GM19452 (cell line): ENCODE measurements around the gene TK2.
"Not testable (repeated sequence)": the region's sequence is repeated elsewhere in the genome, so short reads cannot be mapped to it uniquely, and the experiment has no call there.

Experiments
- ATAC-seq: cut with Tn5 transposase; IDR thresholded peaks from one replicate; pipeline ENCODE4 v1.9.1; 2021; ENCODE audit not compliant: unreplicated experiment

The TK2 gene

DNA sequence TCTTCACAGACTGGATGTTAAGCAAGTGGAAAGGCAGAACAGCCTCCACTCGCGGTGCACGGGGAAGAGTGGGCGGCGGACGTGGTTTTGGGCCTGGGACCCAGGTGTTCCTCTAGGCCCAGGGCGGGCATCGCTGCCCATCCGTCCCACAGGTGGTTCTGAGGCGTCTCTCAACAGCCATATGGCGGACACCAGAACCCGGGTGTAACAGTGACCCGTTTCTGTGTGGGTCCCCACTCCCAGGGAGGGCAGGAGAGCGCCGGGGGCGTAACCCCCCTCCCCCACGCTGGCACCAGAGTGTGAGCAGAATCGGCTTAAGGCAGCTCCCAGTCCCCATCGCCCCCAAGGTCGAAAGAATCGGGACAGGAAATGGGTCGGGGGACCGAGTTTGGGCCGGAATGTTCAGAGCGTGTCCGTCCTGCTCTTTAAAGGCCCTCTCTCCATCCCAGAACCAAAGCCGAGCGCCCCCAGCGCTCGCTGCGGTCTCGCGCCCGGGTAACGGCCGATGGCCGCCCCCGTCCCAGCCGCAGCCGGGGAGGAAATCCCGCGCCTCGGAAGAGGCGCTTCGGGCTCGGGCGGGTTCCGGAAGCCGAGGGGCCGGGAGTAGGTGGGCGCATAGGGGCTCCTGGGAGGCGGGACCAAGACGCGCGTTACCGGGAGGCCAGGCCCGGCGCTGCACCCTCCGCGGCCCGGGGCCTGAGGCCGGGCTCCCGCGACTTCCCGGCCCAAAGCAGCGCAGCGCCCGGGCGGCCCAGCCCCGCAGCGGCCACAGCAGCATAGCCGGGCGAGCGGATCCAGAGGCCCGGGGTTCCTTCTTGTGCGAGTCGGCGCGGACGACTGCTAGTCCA is at the start of gene TK2:
TSS of gene TK2 (minus strand) at position 839 of the 848 bp plus-strand sequence. CDS start at position 778, 61 bp downstream.
- no peak for ATAC-seq

DNA sequence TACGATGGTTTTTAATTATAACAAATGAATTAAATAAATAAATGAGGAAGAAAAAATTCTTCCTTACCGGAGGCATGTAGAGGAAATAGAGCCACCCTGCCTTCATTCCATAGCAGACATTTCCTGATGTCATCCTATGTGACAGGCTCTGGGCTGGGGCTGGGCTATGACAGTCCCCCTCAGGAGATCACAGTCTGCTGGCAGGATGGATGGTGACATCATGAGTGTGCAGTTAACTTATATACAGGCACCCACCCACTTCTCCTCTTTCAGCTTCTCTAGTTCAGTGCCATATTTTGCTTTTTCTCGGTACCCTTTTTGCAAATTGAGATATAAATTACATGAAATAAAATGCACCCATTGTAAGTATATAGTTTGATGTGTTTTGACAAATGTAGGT is 48.2 kb upstream of the TK2 start:
- ATAC-seq: no peak

DNA sequence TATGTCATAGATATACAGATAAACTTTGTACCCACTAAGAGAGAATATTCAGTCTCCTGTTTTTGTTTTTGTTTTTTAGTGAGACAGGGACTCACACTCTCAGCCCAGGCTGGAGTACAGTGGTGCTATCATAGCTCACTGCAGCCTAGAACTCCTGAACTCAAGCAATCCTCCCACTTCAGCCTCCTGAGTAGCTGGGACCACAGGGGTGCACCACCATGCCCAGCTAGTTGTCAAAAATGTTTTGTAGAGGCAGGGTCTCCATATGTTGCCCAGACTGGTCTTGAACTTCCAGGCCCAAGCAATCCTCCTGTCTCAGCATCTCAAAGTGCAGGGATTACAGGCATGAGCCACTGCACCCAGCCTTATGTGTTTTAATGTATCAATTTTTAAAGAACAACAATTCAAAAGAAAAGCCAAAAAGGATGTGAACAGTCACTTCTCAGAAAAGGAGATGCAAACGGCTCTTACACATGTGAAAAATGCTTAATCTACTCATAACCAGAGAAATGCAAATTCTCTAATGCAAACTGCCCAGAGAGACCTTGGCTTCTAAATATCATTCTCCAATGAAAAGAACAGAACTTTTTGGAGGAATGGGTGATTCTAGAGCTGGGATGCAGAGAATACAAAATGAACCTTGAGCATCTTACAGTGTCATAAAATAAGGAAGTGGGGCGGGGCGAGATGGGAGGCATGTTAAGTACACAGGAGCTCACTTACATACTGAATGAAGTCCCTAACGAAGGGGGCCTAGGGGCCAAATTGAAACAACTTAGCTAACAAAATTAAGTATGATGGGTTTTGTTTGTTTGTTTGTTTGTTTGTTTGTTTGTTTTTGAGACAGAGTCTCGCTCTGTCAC is 47.3 kb upstream of the TK2 start:
- no peak for ATAC-seq

DNA sequence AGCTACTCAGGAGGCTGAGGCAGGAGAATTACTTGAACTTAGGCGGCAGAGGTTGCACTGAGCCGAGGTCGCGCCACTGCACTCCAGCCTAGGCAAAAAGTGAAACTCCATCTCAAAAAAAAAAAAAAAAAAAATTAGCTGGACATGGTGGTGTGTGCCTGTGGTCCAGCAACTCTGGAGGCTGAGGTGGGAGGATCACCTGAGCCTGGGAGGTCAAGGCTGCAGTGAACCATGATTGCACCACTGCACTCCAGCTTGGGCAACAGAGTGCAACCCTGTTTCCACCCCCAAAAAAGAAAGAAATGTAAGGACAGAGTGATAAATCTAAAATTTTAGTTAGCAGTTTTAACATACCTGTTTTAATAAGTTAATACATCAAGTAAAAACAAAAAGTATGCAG is 46.6 kb upstream of the TK2 start:
- not testable (repeated sequence) for ATAC-seq

DNA sequence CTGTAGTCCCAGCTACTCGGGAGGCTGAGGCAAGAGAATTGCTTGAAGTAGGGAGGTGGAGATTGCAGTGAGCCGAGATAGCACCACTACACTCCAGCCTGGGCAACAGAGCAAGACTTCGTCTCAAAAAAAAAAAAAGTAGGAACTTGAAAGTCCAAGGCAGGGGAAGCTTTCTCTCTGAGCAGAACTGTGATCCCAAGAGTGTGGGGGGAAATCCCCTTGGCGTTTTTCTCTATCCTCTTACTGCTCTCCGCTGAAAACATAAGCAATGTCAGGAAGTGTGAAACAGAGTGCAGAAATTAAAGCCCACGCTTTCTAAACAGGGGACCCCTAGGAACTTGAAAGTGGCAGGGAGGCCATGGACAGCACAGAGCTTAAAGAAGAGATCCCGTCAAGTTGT is 44.8 kb upstream of the TK2 start:
- no peak for ATAC-seq

DNA sequence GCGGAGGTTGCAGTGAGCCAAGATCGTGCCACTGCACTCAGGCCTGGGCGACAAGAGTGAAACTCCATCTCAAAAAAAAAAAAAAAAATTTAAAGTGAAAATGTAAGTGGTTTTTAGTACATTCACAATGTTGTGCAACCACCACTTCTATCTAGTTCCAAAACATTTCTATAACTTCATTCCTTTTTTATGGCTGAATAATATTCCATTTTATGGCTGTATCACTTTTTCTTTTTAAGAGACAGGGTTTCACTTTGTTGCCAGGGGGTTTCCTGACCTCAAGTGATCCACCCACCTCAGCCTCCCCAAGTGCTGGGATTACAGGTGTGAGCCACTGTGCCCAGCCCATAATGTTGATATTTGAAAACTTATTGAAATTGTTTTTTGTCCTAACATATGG is 42.9 kb upstream of the TK2 start:
- no peak for ATAC-seq

DNA sequence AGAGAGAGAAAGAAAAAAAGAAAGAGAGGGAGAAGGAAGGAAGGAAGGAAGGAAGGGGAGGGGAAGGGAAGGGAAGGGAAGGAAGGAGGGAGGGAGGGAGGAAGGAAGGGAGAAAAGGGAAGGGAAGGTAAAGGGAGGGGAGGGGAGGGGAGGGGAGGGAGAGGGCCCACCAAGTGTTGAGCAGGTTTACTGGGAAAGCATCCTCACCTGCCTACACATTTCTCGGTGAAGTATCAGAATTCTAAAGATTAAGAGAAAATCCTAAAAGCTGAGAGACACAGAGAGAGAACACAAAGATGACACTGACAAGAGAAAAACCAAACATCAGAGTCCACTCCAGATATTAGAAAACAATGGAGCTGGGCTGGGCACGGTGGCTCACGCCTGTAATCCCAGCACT is 42.3 kb upstream of the TK2 start:
- no peak for ATAC-seq

DNA sequence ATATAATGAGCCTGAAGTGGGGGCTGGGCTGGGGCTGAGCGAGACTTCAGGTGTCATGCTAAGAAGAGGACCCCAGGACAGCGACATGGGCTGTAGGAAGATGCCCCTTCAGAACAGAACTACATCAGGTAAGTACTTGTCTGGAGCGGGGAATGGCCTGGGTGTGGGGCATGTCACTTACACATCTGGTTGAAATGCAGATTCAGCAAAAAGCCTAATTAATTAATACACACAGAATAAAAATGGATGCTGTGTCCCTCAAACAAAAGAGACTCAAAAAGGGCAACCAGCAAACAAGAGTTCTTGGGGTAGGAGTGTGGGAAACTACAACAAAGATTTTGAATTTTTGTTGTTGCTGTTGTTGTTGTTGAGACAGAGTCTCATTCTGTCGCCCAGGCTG is 41.1 kb upstream of the TK2 start:
- no peak for ATAC-seq

DNA sequence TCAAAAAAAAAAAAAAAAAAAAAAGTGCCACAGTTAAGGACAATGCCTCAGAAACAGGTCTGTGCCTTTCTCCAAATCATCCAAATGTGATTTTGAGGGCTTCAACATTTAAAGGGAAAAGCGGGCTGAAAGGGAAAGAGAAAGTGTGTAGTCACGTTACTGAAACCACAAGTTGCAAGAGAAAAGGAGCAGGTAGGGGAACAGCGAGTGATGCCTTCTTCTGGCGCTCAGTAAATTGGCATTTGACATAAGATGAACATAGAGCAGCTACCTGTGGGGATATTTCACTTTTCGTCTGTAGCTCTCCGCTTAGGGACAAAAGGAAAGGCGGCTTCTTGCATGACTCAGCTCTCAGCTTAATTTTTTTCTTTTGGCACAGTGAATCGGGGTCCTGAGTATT is 40.4 kb upstream of the TK2 start:
- ATAC-seq: no peak

DNA sequence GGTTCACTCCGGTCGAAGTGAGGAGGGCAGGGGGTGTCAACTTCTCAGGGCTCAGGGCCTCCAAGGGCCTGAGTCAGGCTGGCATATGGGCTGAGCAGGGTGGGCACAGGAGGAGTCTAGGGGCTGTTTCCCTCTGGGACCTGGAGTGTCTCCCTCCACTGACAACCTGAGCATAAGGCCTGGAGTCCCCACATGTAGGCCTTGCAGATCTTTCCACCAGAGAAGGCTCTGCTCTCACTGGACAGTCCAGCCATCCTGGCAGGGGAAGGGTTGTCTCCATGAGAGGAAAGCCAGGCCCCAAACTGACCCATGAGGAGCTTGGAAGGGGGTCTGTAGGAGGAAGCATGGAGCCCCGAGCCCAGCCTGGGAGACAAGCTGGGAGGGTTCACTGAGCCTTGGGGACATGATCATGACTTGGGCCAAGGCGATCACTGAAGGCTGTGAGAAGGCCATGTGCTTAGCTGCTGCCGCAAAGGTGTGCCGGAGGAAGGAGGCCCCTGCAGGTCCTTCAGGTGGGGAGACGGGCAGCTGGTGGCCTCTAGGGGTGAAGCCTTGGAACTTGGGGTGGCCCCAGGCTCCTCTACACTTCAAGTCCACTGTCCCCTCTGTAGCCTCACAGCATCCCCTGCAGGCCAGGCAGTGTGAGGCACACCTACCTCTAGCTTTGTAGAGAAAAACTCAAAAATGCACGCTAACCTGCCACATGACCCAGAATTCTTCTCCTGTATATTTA is 39.2 kb upstream of the TK2 start:
- no peak for ATAC-seq

DNA sequence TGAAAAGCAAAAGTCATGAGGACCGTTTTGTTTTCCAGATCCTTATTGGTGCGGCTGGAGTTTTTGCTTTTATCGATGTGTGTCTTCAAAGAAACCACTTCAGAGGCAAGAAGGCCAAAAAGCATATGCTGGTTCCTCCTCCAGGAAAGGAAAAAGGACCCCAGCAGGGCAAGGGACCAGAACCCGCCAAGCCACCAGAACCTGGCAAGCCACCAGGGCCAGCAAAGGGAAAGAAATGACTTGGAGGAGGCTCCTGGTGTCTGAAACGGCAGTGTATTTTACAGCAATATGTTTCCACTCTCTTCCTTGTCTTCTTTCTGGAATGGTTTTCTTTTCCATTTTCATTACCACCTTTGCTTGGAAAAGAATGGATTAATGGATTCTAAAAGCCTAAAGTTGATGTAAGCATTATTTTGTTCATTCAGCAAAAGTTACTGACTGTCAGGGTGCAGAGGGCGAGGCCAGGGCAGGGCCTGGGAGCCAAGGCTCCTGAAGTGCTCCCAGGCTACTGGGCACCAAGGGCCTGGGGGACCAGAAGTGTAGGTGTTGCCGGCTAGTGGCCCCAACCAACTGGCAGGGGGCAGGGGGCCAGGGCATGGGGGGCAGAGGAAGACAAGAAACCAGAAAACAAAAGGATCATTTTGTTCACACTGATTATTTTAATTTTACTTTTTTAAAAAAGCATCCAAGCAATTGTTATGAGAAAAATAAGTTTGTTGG is 38.1 kb upstream of the TK2 start:
- no peak for ATAC-seq

DNA sequence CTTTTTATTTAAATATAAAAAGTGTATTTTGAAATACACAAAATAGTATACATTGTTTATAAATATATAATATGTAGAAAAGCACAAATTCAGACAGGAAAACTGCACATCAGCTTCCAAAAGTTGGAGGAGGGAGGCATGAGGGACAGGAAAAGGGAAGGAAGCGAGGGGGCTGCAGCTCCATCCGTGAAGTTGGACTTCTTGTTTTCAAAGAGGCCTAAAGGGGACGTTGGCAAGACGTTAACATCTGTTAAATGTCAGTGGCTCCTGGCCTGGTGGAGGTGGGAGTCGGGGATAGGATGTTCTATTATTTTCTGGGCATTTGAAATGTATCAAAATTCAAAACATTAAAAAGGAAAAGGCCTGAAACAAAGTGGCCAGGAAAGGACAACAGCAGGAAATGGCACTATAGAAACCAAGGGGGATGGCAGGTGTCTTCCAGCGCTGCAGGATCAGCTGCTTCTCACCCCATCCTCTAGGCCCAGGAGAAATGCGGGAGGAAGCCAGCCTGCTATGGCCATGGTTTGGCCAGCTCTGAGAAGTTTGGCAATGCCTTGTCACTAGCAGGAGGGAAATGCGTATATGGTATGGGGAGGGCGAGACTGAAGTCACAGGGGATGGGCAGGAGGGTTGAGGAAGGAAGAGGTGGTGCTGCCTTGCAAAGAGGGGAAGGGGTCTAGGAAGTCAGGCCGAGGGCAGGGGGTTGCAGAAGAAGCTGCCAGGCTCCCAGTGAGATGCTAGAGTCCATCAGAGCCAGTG is 35.7 kb upstream of the TK2 start:
- no peak for ATAC-seq

DNA sequence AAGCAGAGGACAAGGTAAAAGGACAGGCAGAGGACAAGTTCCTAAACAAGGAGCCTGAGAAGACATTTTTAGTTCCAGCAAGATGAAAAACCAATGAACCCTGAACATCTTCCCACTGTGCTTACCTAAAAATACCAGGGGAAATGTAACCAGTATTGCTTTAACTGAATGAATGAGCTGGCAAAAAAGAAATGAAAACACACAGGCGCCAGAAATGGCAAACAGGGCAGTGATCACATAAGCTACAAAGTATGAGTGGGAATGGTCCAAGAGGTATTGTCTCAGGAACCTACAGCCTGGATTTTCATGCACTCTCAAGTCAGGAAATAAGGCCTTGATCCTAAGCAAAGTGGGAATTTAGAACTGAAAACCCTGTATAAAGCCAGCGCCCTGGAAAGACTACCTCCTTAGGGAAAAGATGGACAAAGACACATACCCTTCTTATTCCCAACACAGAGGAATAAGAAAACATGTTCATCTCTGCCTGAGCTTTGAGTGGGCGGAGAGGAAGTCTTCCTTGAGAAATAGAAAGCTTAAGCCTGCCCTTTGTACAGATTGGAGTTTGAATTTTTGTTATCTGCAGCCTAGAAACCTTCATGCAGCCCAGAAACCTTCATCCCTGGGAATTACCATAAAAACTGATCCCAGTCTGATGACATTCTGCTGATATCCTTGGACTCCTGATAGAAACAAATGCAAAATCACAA is 31.5 kb upstream of the TK2 start:
- ATAC-seq: no peak

DNA sequence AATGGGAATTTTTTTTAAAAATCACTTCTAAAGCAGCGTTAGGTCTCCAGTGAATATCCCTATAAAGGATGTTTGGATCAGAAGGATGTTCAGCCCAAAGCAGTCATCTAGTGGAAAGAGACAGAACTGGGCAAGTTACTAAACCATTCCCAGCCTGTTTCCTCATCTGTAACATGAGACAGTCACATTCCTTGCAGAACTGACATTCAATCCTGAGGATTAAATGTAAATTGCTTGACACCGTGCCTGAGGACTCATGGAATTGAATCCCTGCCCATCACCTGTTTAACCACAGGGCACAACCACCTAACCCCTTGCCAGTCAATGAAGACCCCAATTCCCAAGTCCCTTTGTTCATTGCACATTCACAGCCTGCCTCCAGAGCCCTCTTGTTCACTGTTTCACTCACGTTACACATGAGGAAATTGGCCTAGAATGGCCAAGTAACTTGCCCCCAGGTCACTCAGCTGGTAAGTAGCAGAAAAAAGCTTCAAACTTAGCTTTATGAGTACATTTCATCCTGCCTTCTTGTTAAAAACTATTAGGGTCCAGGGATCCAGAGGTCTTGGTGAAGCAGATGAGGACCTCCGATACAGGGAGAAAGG is 30.8 kb upstream of the TK2 start:
- ATAC-seq: no peak

DNA sequence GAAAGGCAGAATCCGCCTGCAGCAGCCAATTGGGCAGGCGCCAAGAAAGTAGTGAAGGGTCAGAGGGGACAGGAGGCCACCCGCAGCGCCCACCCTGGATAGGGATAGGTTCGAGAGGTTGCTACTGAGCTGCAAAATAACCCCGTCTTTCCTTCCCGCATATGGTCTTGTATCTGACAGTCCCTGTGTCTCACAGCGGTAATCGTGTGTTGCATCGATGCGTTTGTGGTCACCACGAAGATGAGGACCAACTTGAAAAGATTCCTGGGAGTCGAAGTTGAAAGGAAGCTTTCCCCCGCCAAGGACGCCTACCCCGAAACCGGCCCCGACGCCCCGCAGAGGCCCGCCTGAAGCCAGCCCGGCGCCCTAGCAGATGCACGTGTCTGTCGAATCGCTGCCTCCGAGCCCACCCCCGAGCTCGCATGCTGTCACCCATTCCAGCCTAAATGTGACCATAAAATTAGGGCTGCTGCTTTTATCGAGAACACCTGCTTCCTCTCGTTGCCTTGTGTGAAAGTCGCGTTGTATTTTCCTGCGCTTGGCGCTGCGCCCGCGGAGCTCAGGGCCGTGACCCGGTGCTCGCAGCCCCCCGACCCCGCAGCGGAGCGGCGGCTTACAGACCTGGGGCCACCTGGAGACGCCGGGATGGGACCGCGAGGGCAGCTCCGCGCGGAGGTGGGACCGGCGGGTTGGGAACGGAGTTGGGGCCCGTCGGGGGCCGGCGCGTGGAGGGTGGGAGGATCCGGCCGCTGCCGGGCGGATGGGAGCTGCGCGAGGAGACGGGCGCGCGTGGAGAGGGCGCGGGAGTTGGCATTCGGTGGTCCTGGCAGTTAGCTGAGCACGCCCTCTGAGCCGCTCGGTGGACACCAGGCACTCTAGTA is 29.0 kb upstream of the TK2 start, which contains the start of gene CMTM2:
TSS of gene CMTM2 (plus strand) at position 813 of the 881 bp plus-strand sequence. CDS start 145 bp downstream, outside the sequence.
- ATAC-seq: no peak

DNA sequence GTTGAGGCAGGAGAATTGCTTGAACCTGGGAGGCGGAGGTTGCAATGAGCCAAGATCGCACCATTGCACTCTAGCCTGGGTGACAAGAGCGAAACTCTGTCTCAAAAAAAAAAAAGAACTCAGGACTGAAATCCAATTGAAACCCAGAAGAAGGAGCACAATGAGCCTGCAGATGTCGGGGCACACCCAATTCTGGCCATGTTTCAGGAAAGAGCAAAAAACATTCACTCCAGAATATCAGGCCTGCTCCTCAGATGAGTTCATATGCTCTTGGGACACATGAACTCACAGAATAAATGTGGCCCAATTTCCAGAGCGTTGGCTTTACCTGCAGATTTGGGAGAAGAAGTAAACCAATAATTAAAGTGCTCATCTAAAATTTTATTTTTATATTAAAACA is 26.4 kb upstream of the TK2 start:
- no peak for ATAC-seq

DNA sequence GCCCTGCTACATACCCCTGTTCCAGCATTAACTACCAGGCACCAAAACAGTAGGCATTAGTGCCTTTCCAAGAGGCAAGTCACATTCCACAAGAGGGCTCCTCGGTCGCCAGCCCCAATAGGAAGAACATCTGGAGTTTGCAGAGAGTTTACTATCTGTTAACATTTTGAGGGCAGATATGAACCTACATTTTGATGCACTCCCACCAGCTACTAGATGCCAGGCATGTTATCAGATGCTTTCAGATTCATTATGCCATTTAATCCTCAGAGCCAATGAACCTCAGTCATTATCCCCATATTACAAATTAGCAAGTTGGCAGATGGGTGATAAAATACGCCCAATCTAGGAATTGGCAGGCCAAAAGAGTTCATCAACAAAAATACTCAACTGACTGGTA is 25.1 kb upstream of the TK2 start:
- ATAC-seq: no peak

DNA sequence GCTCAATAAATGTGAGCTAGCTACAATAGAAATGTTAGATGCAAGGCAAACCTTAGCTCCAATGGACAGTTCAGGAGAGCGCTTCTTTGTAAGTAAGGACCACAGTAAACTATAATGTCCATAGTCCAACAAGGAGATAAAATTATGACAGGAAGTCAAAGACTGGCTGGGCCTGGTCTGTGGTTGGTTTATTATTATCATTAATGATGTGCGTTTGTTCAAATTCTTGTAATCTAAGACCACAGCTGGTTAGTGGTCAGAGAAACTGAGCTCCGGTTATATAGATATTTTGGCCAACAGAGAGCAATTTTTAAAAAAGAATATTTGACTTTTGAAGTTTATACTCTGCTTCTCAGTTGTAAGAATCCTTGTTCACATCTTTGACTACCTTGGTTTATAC is 24.6 kb upstream of the TK2 start:
- ATAC-seq: no peak
